ENCODE results near the gene KIF26B.

- TF ChIP-seq MAX (IDR thresholded peaks at IDR 0.05; ENCODE audit: low read depth, low read length) (no peak), CTCF (IDR thresholded peaks at IDR 0.05; ENCODE audit: low read depth, low read length) (no peak), POLR2A (IDR thresholded peaks at IDR 0.05; ENCODE audit: extremely low read depth, insufficient read length) (no peak), MYC (IDR thresholded peaks at IDR 0.05; ENCODE audit: low read depth, low read length) (no peak)
Observed at GRCh38 chr1:245748240-245748639, 593.5 kb downstream of the KIF26B start.

Data from NB4 (cell line).